Measurements from ENCODE around the gene NIN. TPM values are rescaled to one million over a fixed set of nuclear protein-coding genes. Genes with fewer than 3 reads are reported as not detected.

NIN gene
- total RNA-seq, 4 donors from 2014 or later: 24.1 to 35.7 (median 30.7) TPM

DNA sequence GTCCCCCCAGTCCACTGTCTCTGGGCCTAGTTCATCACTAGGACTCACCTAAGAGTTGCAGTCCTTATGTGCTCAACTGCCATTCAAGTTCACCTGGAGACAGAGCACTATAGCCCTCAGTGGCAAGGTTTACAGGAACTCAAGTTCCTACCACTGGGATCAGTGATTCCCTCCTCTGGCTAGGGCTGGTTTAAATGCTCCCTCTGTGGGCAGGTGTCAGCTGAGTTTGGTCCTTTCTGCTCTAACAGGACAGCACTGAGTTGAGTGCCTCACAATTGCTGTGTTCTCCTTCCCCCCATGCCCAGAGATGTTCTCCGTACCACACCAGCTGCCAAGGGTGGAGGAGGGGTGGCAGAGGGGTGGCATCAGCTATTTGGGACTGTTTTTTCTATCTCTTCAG is 142.1 kb downstream of the NIN start:
- TF ChIP-seq, protein P1, sequence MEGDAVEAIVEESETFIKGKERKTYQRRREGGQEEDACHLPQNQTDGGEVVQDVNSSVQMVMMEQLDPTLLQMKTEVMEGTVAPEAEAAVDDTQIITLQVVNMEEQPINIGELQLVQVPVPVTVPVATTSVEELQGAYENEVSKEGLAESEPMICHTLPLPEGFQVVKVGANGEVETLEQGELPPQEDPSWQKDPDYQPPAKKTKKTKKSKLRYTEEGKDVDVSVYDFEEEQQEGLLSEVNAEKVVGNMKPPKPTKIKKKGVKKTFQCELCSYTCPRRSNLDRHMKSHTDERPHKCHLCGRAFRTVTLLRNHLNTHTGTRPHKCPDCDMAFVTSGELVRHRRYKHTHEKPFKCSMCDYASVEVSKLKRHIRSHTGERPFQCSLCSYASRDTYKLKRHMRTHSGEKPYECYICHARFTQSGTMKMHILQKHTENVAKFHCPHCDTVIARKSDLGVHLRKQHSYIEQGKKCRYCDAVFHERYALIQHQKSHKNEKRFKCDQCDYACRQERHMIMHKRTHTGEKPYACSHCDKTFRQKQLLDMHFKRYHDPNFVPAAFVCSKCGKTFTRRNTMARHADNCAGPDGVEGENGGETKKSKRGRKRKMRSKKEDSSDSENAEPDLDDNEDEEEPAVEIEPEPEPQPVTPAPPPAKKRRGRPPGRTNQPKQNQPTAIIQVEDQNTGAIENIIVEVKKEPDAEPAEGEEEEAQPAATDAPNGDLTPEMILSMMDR (IDR thresholded peaks at IDR 0.05): no peak
- TF ChIP-seq POLR2A (IDR thresholded peaks at IDR 0.05) (no peak), EP300 (IDR thresholded peaks at IDR 0.05) (no peak)
- no peaks in the 10 kb centered on the region for H3K36me3 ChIP-seq
- 89 to 100% methylated on average over 1 of the region's 1 CpG for WGBS, 2 donors
- H3K27ac ChIP-seq: no peak overlapping the region
- no peaks in the 10 kb centered on the region for H3K27me3 ChIP-seq
- no peak overlapping the region for H3K4me3 ChIP-seq
- peaks cover 0 to 11% (median 0%) of the 10 kb centered on the region in 4 donors for H3K9me3 ChIP-seq
- H3K4me1 ChIP-seq: no peaks in the 10 kb centered on the region
- no peak for DNase-seq (ENCODE audit: low spot score in 2 of 2)

DNA sequence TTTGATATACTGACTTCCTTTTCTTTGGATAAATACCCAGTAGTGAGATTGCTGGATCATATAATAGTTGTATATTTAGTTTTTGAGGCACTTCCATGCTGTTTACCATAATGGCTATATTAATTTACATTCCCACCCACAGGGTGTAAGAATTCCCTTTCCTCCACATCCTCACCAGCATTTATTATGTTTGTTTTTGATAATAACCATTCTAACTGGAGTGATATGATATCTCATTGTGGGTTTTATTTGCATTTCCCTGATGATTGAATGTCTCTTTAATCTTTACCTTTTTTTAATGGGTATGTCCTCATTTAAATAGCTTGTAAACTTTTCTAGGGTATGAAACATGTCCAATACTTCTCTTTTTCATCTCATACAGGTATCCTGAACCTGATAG is 151.3 kb downstream of the NIN start:
- Histone ChIP-seq H3K36me3 (no peaks in the 10 kb centered on the region), H3K4me3 (no peak overlapping the region), H3K4me1 (peaks cover 0 to 18% (median 4%) of the 10 kb centered on the region in 4 donors), H3K27me3 (no peaks in the 10 kb centered on the region), H3K27ac (no peak overlapping the region), H3K9me3 (no peaks in the 10 kb centered on the region)
- DNase-seq (ENCODE audit: low spot score in 2 of 2): no peak
- no peak for TF ChIP-seq EP300 (IDR thresholded peaks at IDR 0.05)
- TF ChIP-seq, protein P1 (IDR thresholded peaks at IDR 0.05): no peak
- TF ChIP-seq POLR2A (IDR thresholded peaks at IDR 0.05): no peak

DNA sequence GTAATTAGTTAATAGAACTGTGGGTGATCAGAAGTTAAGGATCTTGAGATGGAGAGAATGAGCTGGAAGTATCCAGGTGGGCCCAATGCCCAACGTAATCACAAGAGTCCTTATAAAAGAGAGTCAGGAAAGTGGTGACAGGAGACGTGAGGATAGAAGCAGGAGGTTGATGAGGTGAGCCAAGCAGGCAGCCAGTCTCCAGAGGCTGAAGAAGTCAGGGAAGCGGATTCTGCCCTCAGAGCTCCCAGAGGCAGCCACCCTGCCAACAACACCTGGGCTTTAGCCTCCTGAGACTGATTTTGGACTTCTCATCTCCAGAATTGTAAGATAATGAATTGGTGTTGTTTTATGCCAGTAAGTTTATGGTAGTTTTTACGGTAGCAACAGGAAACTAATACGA is 152.8 kb downstream of the NIN start:
- Histone ChIP-seq H3K27me3 (no peaks in the 10 kb centered on the region), H3K9me3 (no peaks in the 10 kb centered on the region), H3K36me3 (no peaks in the 10 kb centered on the region), H3K27ac (peak overlapping the region in 3 of 4 donors; percentile 1 to 68 (median 65)), H3K4me1 (peaks cover 0 to 18% (median 4%) of the 10 kb centered on the region in 4 donors), H3K4me3 (no peak overlapping the region)
- TF ChIP-seq EP300 (IDR thresholded peaks at IDR 0.05) (no peak), POLR2A (IDR thresholded peaks at IDR 0.05) (no peak)
- TF ChIP-seq, protein P1 (IDR thresholded peaks at IDR 0.05): no peak
- no peak for DNase-seq (ENCODE audit: low spot score in 2 of 2)
- WGBS, 2 donors: 68 to 81% methylated on average over 5 of the region's 5 CpGs

DNA sequence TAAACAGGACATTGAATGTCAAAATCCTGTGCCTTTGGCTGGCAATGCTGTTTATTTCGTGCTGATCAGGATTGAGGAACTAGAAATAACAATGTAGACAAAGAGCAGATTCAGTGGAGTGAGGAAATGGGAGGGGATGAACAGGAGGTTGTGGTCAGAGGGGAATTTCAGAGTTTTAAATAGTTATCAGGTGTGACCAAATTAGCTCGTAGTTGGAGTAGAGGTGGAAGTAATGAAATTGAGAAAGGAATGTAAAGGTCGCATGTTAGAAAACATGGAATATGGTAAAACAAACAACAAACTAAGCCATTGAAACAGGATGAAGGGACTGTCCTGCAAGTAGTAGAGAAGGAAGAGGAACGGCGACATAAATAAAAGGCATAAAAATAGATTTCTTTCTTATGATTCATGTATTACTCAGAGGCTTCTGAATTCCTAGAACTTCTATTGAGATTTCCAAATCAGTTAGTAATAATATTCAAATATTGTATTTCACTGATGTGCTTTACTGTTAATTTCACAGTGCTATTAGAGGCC is 153.4 kb downstream of the NIN start:
- H3K27me3 ChIP-seq: no peaks in the 10 kb centered on the region
- TF ChIP-seq, protein P1 (IDR thresholded peaks at IDR 0.05): no peak
- TF ChIP-seq EP300 (IDR thresholded peaks at IDR 0.05): peak in 1 of 2 donors; percentile 12
- H3K36me3 ChIP-seq: no peaks in the 10 kb centered on the region
- H3K27ac ChIP-seq: peak overlapping the region in 3 of 4 donors; percentile 1 to 68 (median 65)
- DNase-seq (ENCODE audit: low spot score in 2 of 2): no peak
- H3K4me3 ChIP-seq: no peak overlapping the region
- 10 to 12% methylated on average over 5 of the region's 5 CpGs for WGBS, 2 donors
- peaks cover 0 to 18% (median 4%) of the 10 kb centered on the region in 4 donors for H3K4me1 ChIP-seq
- H3K9me3 ChIP-seq: no peaks in the 10 kb centered on the region

DNA sequence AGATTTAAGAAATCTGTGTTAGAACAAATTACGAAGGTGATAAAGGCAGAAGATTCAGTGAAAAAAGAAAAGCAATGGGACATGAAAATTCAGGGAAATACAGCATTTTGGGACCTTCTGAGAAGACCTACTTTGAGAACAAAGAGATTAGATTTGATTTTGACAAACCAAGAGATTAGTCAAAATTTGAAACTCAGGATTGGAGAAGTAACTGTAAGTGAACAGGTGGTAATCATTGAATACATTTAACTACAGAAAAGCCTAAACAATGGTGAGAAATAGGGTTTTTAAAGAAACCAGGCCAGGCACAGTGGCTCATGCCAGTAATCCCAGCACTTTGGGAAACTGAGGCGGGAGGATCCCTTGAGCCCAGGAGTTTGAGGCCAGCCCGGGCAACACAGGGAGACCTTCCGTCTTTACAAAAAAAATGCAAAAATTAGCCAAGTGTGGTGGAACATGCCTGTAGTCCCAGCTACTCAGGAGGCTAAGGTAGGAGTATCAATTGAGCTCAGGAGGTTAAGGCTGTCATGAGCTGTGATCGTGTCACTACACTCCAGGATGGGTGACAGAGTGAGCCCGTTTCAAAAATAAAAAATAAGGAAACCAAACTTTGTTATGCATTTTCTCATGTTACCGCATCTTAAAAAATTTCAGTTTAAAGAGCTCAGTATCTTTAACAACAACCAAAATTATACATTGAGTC is 154.0 kb downstream of the NIN start:
- no peaks in the 10 kb centered on the region for H3K27me3 ChIP-seq
- H3K4me3 ChIP-seq: no peak overlapping the region
- WGBS, 2 donors: 76 to 84% methylated on average over 7 of the region's 7 CpGs
- H3K4me1 ChIP-seq: peaks cover 0 to 18% (median 4%) of the 10 kb centered on the region in 4 donors
- TF ChIP-seq, protein P1 (IDR thresholded peaks at IDR 0.05): no peak
- TF ChIP-seq EP300 (IDR thresholded peaks at IDR 0.05) (no peak), POLR2A (IDR thresholded peaks at IDR 0.05) (no peak)
- H3K36me3 ChIP-seq: no peaks in the 10 kb centered on the region
- no peaks in the 10 kb centered on the region for H3K9me3 ChIP-seq
- peak overlapping the region in 3 of 4 donors; percentile 1 to 68 (median 65) for H3K27ac ChIP-seq
- DNase-seq (ENCODE audit: low spot score in 2 of 2): no peak
